Thoracic aorta (tissue), 2 donors: ENCODE measurements around the gene CFAP58. TPM values are rescaled to one million over a fixed set of nuclear protein-coding genes. Genes with fewer than 3 reads are reported as not detected.

Experiments used
- ATAC-seq: fragments of 150-250 bp; one replicate; pipeline ENCODE4 v1.8.0; 2017; ENCODE audit warnings: low read depth; ENCODE audit not compliant: insufficient number of reproducible peaks, low FRiP score
- DNase-seq: peaks from one replicate; pipeline ENCODE4 v3.0.0-alpha.2; 2020; ENCODE audit warnings: low spot score
- H3K27ac ChIP-seq, 2 donors: fragments of 200-600 bp; sonication (generic); 1 replicate in 1 of 2; 2 replicates in 1 of 2; pipeline ENCODE4 v1.5.1; 2016; ENCODE audit warnings: mild to moderate bottlenecking in 2 of 2, moderate library complexity in 2 of 2
- H3K27me3 ChIP-seq: fragments of 200-600 bp; sonication (generic); replicated peaks from 2 replicates; pipeline ENCODE4 v1.6.0; 2016; ENCODE audit warnings: mild to moderate bottlenecking; ENCODE audit not compliant: insufficient read depth
- H3K36me3 ChIP-seq: fragments of 200-600 bp; sonication (generic); one replicate; pipeline ENCODE4 v1.5.1; 2016
- H3K4me1 ChIP-seq, 2 donors: fragments of 200-600 bp; sonication (generic); 1 replicate in 1 of 2; 2 replicates in 1 of 2; pipeline versions ENCODE4 v1.5.1 to v1.6.0; 2016; ENCODE audit warnings: low read depth in 2 of 2, mild to moderate bottlenecking in 1 of 2; ENCODE audit not compliant: control insufficient read depth in 1 of 2
- H3K4me3 ChIP-seq: fragments of 200-600 bp; sonication (generic); 2 replicates; pipeline ENCODE4 v1.5.1; 2016; ENCODE audit warnings: mild to moderate bottlenecking
- H3K9me3 ChIP-seq: fragments of 200-600 bp; sonication (generic); 2 replicates; pipeline ENCODE4 v1.5.1; 2016
- total RNA-seq, 2 donors: library from RNA; depleted of rRNA; stranded (reverse); fragments of >200 nt; gene quantifications; one replicate each; pipeline versions ENCODE4 v1.1.0 to v1.2.3, GENCODE V29; 2016
- TF ChIP-seq, protein P1 (sequence below): fragments of 200-600 bp; sonication (generic); IDR thresholded peaks from one replicate; pipeline ENCODE4 v1.5.1; 2019; ENCODE audit warnings: antibody characterized with exemption

CFAP58 gene
- total RNA-seq, 2 donors from 2014 or later = 0.35 to 0.68 TPM

DNA sequence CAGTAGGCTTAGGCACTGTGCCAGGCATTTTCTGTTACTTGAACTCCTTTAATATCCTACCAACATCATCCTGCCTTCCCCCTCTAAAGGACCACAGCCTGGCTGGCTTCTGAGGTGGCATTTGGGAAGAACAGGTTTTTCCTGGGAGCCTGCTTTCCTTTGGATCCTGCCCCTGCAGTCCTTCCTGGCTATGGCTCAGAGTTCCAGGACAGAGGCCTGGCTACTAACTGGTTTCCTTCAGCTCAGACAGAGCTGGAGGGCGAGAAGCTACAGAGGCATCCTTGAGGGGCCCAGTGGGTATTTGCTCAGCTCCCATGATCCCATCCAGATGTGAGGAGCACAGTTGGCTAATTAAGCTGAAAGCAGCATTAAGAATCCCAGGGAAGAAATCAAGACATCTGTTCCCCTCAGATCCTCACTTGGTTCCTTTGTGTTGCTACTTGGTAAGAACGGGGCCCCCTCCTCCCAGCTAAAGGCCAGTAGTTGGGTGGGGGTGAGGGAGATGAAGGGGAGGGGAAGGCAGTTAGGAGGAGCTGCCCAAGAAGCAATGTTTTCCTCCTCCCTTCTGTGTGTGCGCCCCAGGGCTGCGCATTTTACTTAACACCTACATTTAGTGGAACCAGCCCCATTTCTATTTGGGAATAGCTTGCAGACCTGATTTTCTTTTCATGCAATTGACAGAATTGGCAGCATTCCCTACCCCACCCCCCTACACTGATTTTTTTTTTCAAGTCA is 144.9 kb downstream of the CFAP58 start:
- DNase-seq (no peak), ATAC-seq (no peak)
- Histone ChIP-seq H3K27me3 (no peaks in the 10 kb centered on the region), H3K9me3 (no peaks in the 10 kb centered on the region), H3K4me1 (peaks cover 0 to under 1% of the 10 kb centered on the region in 2 donors), H3K36me3 (no peaks in the 10 kb centered on the region), H3K27ac (no peak overlapping the region), H3K4me3 (no peak overlapping the region)
- TF ChIP-seq, protein P1, sequence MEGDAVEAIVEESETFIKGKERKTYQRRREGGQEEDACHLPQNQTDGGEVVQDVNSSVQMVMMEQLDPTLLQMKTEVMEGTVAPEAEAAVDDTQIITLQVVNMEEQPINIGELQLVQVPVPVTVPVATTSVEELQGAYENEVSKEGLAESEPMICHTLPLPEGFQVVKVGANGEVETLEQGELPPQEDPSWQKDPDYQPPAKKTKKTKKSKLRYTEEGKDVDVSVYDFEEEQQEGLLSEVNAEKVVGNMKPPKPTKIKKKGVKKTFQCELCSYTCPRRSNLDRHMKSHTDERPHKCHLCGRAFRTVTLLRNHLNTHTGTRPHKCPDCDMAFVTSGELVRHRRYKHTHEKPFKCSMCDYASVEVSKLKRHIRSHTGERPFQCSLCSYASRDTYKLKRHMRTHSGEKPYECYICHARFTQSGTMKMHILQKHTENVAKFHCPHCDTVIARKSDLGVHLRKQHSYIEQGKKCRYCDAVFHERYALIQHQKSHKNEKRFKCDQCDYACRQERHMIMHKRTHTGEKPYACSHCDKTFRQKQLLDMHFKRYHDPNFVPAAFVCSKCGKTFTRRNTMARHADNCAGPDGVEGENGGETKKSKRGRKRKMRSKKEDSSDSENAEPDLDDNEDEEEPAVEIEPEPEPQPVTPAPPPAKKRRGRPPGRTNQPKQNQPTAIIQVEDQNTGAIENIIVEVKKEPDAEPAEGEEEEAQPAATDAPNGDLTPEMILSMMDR = no peak

DNA sequence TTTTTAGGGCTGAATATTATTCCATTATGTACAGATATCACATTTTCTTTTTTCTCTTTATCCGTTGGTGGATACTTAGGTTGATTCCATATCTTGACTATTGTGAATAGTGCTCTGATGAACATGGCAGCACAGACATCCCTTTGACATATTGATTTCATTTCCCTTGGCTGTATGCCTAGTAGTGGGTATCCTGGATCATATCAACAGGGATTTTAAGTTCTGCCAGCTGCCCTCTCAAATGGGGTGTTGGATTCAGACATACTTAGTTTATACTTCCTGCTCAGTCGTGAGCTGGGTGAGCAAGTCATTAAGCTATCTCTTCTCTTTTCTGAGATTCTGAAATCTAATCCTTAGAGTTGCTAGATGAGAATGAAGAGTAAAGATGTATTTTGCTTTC is 147.8 kb downstream of the CFAP58 start:
- no peak for ATAC-seq
- no peaks in the 10 kb centered on the region for H3K9me3 ChIP-seq
- no peaks in the 10 kb centered on the region for H3K4me1 ChIP-seq
- H3K27ac ChIP-seq = no peak overlapping the region
- no peaks in the 10 kb centered on the region for H3K36me3 ChIP-seq
- no peak for DNase-seq
- H3K4me3 ChIP-seq = no peak overlapping the region
- H3K27me3 ChIP-seq = no peaks in the 10 kb centered on the region
- TF ChIP-seq, protein P1 = no peak

DNA sequence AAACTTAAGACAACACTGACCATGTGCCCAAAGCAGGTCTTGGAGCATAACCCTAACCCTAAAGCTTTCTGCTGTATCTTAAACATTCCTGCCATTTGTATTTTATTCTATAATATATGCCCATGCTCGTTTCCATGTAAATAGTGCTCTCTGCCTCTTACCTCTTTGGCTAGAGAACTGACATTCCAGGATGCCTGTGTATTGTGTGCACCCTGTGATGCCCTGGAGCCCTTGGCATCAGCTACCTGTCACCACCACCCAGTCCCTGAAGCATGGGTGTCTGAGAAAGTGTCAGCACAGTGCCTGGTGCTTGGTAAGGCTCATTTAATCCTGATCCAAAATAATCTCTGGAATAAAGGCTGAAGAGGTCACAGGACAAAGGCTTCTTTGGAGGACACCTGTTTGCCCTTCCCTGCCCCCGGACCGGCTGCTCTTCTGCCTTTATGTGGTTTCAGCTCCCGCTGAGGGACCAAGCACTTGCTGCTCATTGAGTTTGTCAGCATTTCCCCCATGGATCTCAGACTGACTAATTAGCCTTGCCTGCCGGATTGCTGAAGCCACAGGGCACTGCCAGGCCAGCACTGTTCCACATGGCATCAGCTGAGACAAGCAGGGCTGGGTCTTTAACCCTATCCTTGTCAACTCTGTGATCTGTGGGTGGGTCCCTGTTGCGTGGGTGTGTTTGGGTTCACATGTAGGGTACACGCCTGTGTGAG is 148.4 kb downstream of the CFAP58 start:
- Histone ChIP-seq H3K4me3 (no peak overlapping the region), H3K27ac (no peak overlapping the region), H3K27me3 (no peaks in the 10 kb centered on the region), H3K4me1 (no peaks in the 10 kb centered on the region), H3K36me3 (no peaks in the 10 kb centered on the region), H3K9me3 (no peaks in the 10 kb centered on the region)
- TF ChIP-seq, protein P1 = no peak
- no peak for ATAC-seq
- no peak for DNase-seq

DNA sequence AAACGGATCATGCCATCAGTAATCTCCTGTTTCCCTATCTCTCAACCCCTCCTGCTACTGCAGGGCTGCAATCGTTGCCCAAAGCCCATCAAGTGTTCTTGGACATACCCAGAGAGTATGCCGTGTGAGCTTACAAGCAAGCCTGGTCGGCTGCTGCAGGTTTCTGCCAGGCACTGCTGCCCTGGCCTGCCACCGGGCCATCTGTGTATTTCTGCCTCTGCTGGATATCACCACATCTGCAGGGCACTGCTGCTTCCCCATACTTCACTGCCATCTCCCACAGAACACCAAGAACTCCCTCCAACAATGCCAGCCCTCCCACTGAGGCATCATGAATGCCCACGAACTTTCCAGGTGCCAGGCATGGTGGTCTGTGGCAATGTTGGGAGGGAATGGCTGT is 149.3 kb downstream of the CFAP58 start:
- TF ChIP-seq, protein P1 = no peak
- Histone ChIP-seq H3K4me3 (no peak overlapping the region), H3K36me3 (no peaks in the 10 kb centered on the region), H3K27me3 (no peaks in the 10 kb centered on the region), H3K9me3 (no peaks in the 10 kb centered on the region), H3K27ac (no peak overlapping the region), H3K4me1 (no peaks in the 10 kb centered on the region)
- no peak for DNase-seq
- ATAC-seq = no peak

Other genes starting within 250 kb of the CFAP58 start
- 1 to 10 TPM; 4.9 to 7.4 TPM for gene SFR1, start 231.7 kb upstream of the CFAP58 start, total RNA-seq
- gene CFAP43, start 121.5 kb upstream of the CFAP58 start, total RNA-seq = under 1 TPM in 1 of 2 donors, not detected in 1; 0.85 TPM
- 10 to 100 TPM; 68.5 to 96.4 TPM for gene GSTO1, start 98.9 kb upstream of the CFAP58 start, total RNA-seq
- gene GSTO2, start 84.6 kb upstream of the CFAP58 start, total RNA-seq = 1 to 10 TPM; 2.8 to 3.0 TPM
- gene ITPRIP, start 15.4 kb upstream of the CFAP58 start, total RNA-seq = 10 to 100 TPM; 55.6 to 59.2 TPM